Glomerular visceral epithelial cell (primary cell): ENCODE results near the gene KLRD1.
A peak's percentile ranks its signal among the peaks of the same experiment; 100 is the strongest.
"Not testable (repeated sequence)": the region's sequence is repeated elsewhere in the genome, so short reads cannot be mapped to it uniquely, and the experiment has no call there.

ENCODE experiments used
- DNase-seq: peaks from one replicate; pipeline ENCODE4 v3.0.0-alpha.2; 2016; ENCODE audit errors: extremely low spot score

The KLRD1 gene

GRCh38 chr12:10338470-10338869, 30.8 kb downstream of the KLRD1 start:
- DNase-seq, result not testable (repeated sequence)

- DNase-seq, result peak; percentile 24
These were observed 31.6 kb downstream of the KLRD1 start for GRCh38 chr12:10339053-10339840.

GRCh38 chr12:10340946-10341345, 33.3 kb downstream of the KLRD1 start:
- not testable (repeated sequence) for DNase-seq

- DNase-seq, result no peak
These were observed 34.3 kb downstream of the KLRD1 start for GRCh38 chr12:10341892-10342509.

- DNase-seq, result not testable (repeated sequence)
These were observed 43.8 kb downstream of the KLRD1 start for GRCh38 chr12:10351457-10351856.

GRCh38 chr12:10354071-10354470, 46.4 kb downstream of the KLRD1 start:
- no peak for DNase-seq

- peak; percentile 88 for DNase-seq
These were observed 46.8 kb downstream of the KLRD1 start for GRCh38 chr12:10354502-10354901.

GRCh38 chr12:10358131-10358530, 50.5 kb downstream of the KLRD1 start:
- no peak for DNase-seq

- DNase-seq, result no peak
These were observed 51.3 kb downstream of the KLRD1 start for GRCh38 chr12:10358969-10359368.

- no peak for DNase-seq
These were observed 53.4 kb downstream of the KLRD1 start for GRCh38 chr12:10361084-10361483.

- DNase-seq, result no peak
These were observed 54.0 kb downstream of the KLRD1 start for GRCh38 chr12:10361622-10362021.

- no peak for DNase-seq
These were observed 54.7 kb downstream of the KLRD1 start for GRCh38 chr12:10362325-10362724.

GRCh38 chr12:10362828-10363657, 55.4 kb downstream of the KLRD1 start:
- DNase-seq, result peak; percentile 56

- no peak for DNase-seq
These were observed 55.9 kb downstream of the KLRD1 start for GRCh38 chr12:10363658-10363913.

- DNase-seq, result peak; percentile 55
These were observed 56.5 kb downstream of the KLRD1 start for GRCh38 chr12:10363914-10364814.

- DNase-seq, result peak; percentile 80
These were observed 57.3 kb downstream of the KLRD1 start for GRCh38 chr12:10364815-10365622.

GRCh38 chr12:10365696-10366405, 58.2 kb downstream of the KLRD1 start:
- DNase-seq, result no peak

GRCh38 chr12:10366875-10367274, 59.2 kb downstream of the KLRD1 start:
- DNase-seq, result peak; percentile 25

- not testable (repeated sequence) for DNase-seq
These were observed 60.0 kb downstream of the KLRD1 start for GRCh38 chr12:10367714-10368113.
